HCT116 (cell line): ENCODE data around the gene LCOR. TPM values are rescaled to one million over a fixed set of nuclear protein-coding genes. Genes with fewer than 3 reads are reported as not detected.

Experiments
- ATAC-seq: fragments of 200-7000 bp; cut with Tn5 transposase; 2 replicates; pipeline ENCODE4 v1.9.1; 2020; ENCODE audit warnings: mild to moderate bottlenecking, moderate library complexity
- BruUV-seq: library from RNA; stranded (reverse); fragments of 400-500 nt; replicated peaks from 2 replicates; lab custom pipeline; 2021; lab: Mats Ljungman, UMichigan
- CTCF ChIA-PET: fragments of 300-600 bp; sonication (Branson Sonifier 250); formaldehyde crosslinking; loops from one replicate; lab custom pipeline; 2021; ENCODE audit warnings: antibody characterized with exemption; lab: Charles Lee
- POLR2A ChIA-PET: fragments of 300-600, 350-600 bp; sonication (Branson Sonifier 250); formaldehyde crosslinking; loops from one replicate; lab custom pipeline; 2021; ENCODE audit warnings: antibody characterized with exemption; lab: Charles Lee
- RAD21 ChIA-PET, 2 experiments: fragments of 300-600 bp; sonication (Branson Sonifier 250); formaldehyde crosslinking; loops; one replicate each; lab custom pipeline; 2023; ENCODE audit warnings: low total read pairs in 2 of 2; ENCODE audit not compliant: uncharacterized antibody in 2 of 2, unreplicated experiment in 2 of 2, low non-redundant PET in 1 of 2; lab: Charles Lee
- DNase-seq: peaks from one replicate; pipeline ENCODE4 v3.0.0-alpha.2; 2010; ENCODE audit warnings: low read depth, low spot score
- H2AFZ ChIP-seq: fragments of 200-600 bp; shearing (Covaris generic), sonication (generic); 2 replicates; pipeline ENCODE4 v1.6.1; 2017; ENCODE audit warnings: low read depth, mixed run types, mixed read lengths, antibody characterized with exemption, low read length; ENCODE audit not compliant: poor library complexity, severe bottlenecking
- H3K27ac ChIP-seq: 2 replicates; pipeline ENCODE4 v1.5.1; 2012; ENCODE audit warnings: low read depth, low read length
- H3K27me3 ChIP-seq: fragments of 200-600 bp; sonication (generic); 2 replicates; pipeline ENCODE4 v1.6.1; 2016; ENCODE audit warnings: mixed run types, low read length, mixed read lengths; ENCODE audit not compliant: insufficient read depth
- H3K36me3 ChIP-seq, 2 experiments: fragments of 200-500 bp in 1 of 2; fragments of 200-600 bp in 1 of 2; sonication (Bioruptor generic) in 1 of 2; sonication (generic) in 1 of 2; 2 replicates each; pipeline versions ENCODE4 v1.5.1 to v1.6.1; 2014 to 2016; ENCODE audit warnings: low read length in 2 of 2, inconsistent platforms in 1 of 2, mixed read lengths in 1 of 2, mixed run types in 1 of 2; ENCODE audit not compliant: insufficient read depth in 2 of 2, control insufficient read depth in 1 of 2
- H3K4me1 ChIP-seq, 2 experiments: fragments of 200-600 bp in 1 of 2; sonication (generic) in 1 of 2; 2 replicates each; pipeline versions ENCODE4 v1.5.1 to v1.6.1; 2012 to 2017; ENCODE audit warnings: low read length in 2 of 2, inconsistent platforms in 1 of 2, mild to moderate bottlenecking in 1 of 2, mixed read lengths in 1 of 2, mixed run types in 1 of 2, moderate library complexity in 1 of 2; ENCODE audit not compliant: insufficient read depth in 2 of 2, control insufficient read depth in 1 of 2
- H3K4me2 ChIP-seq: fragments of 200-600 bp; sonication (generic); 2 replicates; pipeline ENCODE4 v1.6.1; 2017; ENCODE audit warnings: mixed run types, low read length, mixed read lengths
- H3K4me3 ChIP-seq, 2 experiments: fragments of 200-600 bp in 1 of 2; sonication (generic) in 1 of 2; replicated peaks in 1 of 2; 2 replicates each; pipeline ENCODE4 v1.5.1; 2011 to 2016; ENCODE audit warnings: low read length in 2 of 2, control low read depth in 1 of 2, low read depth in 1 of 2, mild to moderate bottlenecking in 1 of 2, mixed read lengths in 1 of 2, mixed run types in 1 of 2
- H3K79me2 ChIP-seq: fragments of 200-600 bp; sonication (generic); 2 replicates; pipeline ENCODE4 v1.6.1; 2017; ENCODE audit warnings: mild to moderate bottlenecking, mixed run types, low read length, moderate library complexity, mixed read lengths; ENCODE audit not compliant: insufficient read depth
- H3K9ac ChIP-seq: fragments of 200-600 bp; sonication (generic); 2 replicates; pipeline ENCODE4 v1.6.1; 2016; ENCODE audit warnings: low read length, mixed read lengths
- H3K9me2 ChIP-seq: fragments of 200-600 bp; sonication (generic), shearing (Covaris generic); 2 replicates; pipeline ENCODE4 v1.6.1; 2017; ENCODE audit warnings: mixed run types, mild to moderate bottlenecking, moderate library complexity; ENCODE audit not compliant: insufficient read depth
- H3K9me3 ChIP-seq, 2 experiments: fragments of 200-500 bp in 1 of 2; fragments of 200-600 bp in 1 of 2; sonication (Bioruptor generic) in 1 of 2; sonication (generic) in 1 of 2; 2 replicates each; pipeline ENCODE4 v1.6.1; 2014 to 2017; ENCODE audit warnings: low read length in 2 of 2, mixed read lengths in 2 of 2, inconsistent platforms in 1 of 2, low read depth in 1 of 2, mild to moderate bottlenecking in 1 of 2, mixed run types in 1 of 2, moderate library complexity in 1 of 2; ENCODE audit not compliant: control insufficient read depth in 1 of 2, insufficient read depth in 1 of 2
- H4K20me1 ChIP-seq: fragments of 200-600 bp; sonication (generic), shearing (Covaris generic); 2 replicates; pipeline ENCODE4 v1.6.1; 2017; ENCODE audit warnings: mixed run types, mild to moderate bottlenecking, moderate library complexity; ENCODE audit not compliant: insufficient read depth
- ATF3 ChIP-seq: IDR thresholded peaks from 2 replicates; pipeline ENCODE4 v1.6.1; 2012
- CBX3 ChIP-seq: IDR thresholded peaks from 2 replicates; pipeline ENCODE4 v1.6.1; 2012; ENCODE audit warnings: low read depth
- CEBPB ChIP-seq: IDR thresholded peaks from 2 replicates; pipeline ENCODE4 v1.6.1; 2012; ENCODE audit warnings: low read depth
- CTCF ChIP-seq, 3 experiments: fragments of 200-600 bp in 1 of 3; sonication (generic) in 1 of 3; IDR thresholded peaks in 2 of 3; conservative IDR thresholded peaks in 1 of 3; 2 replicates each; pipeline ENCODE4 v1.5.1; 2012 to 2017; ENCODE audit warnings: low read depth in 2 of 3, low read length in 2 of 3, antibody characterized with exemption in 1 of 3, borderline replicate concordance in 1 of 3, control low read depth in 1 of 3, mild to moderate bottlenecking in 1 of 3, mixed read lengths in 1 of 3, mixed run types in 1 of 3, moderate library complexity in 1 of 3; ENCODE audit not compliant: insufficient read depth in 1 of 3
- EGR1 ChIP-seq: IDR thresholded peaks from 2 replicates; pipeline ENCODE4 v1.6.1; 2012; ENCODE audit warnings: low read depth
- EZH2 ChIP-seq: fragments of 200-600 bp; sonication (generic); IDR thresholded peaks from 2 replicates; pipeline ENCODE4 v1.6.1; 2017; ENCODE audit warnings: antibody characterized with exemption, mixed run types
- EZH2phosphoT487 ChIP-seq: fragments of 200-600 bp; IDR thresholded peaks from 2 replicates; pipeline ENCODE4 v1.6.1; 2018; ENCODE audit warnings: antibody characterized with exemption, borderline replicate concordance
- FOSL1 ChIP-seq: IDR thresholded peaks from 2 replicates; pipeline ENCODE4 v1.6.1; 2012; ENCODE audit warnings: low read depth
- JUND ChIP-seq: IDR thresholded peaks from 2 replicates; pipeline ENCODE4 v1.6.1; 2012
- POLR2AphosphoS5 ChIP-seq: IDR thresholded peaks from 2 replicates; pipeline ENCODE4 v1.6.1; 2011; ENCODE audit warnings: mild to moderate bottlenecking, low read depth, low read length, moderate library complexity
- RAD21 ChIP-seq: IDR thresholded peaks from 2 replicates; pipeline ENCODE4 v1.6.1; 2012; ENCODE audit warnings: low read depth, mild to moderate bottlenecking
- REST ChIP-seq: IDR thresholded peaks from 2 replicates; pipeline ENCODE4 v1.6.1; 2012; ENCODE audit warnings: low read depth
- SIN3A ChIP-seq: IDR thresholded peaks from 2 replicates; pipeline ENCODE4 v1.6.1; 2012; ENCODE audit warnings: low read depth
- SP1 ChIP-seq: IDR thresholded peaks from 2 replicates; pipeline ENCODE4 v1.6.1; 2012; ENCODE audit warnings: low read depth
- SRF ChIP-seq: IDR thresholded peaks from 2 replicates; pipeline ENCODE4 v1.6.1; 2012; ENCODE audit warnings: low read depth
- YY1 ChIP-seq: IDR thresholded peaks from 2 replicates; pipeline ENCODE4 v1.6.1; 2011; ENCODE audit warnings: low read length, low read depth, moderate library complexity, mild to moderate bottlenecking; ENCODE audit not compliant: insufficient replicate concordance; ENCODE audit errors: extremely low read depth
- ZBTB33 ChIP-seq: IDR thresholded peaks from 2 replicates; pipeline ENCODE4 v1.6.1; 2011; ENCODE audit warnings: mild to moderate bottlenecking, low read length, moderate library complexity; ENCODE audit not compliant: insufficient replicate concordance; ENCODE audit errors: extremely low read depth
- ZFX ChIP-seq: fragments of 450-650 bp; IDR thresholded peaks from 2 replicates; pipeline ENCODE4 v1.6.1; 2017
- ZNF274 ChIP-seq: fragments of 200-500 bp; sonication (Bioruptor generic); IDR thresholded peaks from 2 replicates; pipeline ENCODE4 v1.6.1; 2014; ENCODE audit warnings: mild to moderate bottlenecking, low read depth, low read length, inconsistent platforms
- intact Hi-C: fragments of 100-400 bp; cut with micrococcal nuclease; formaldehyde crosslinking; loops from 2 replicates; pipeline ENCODE4 v1.10.0; 2022
- total RNA-seq: library from RNA; stranded (reverse); gene quantifications from one replicate; pipeline ENCODE4 v1.2.1, GENCODE V29; 2021; ENCODE audit not compliant: unreplicated experiment
- TF ChIP-seq, protein P1 (sequence below): IDR thresholded peaks from 2 replicates; pipeline ENCODE4 v1.6.1; 2012

LCOR gene
- total RNA-seq, 1 experiment from 2014 or later, result 59.9 TPM

DNA sequence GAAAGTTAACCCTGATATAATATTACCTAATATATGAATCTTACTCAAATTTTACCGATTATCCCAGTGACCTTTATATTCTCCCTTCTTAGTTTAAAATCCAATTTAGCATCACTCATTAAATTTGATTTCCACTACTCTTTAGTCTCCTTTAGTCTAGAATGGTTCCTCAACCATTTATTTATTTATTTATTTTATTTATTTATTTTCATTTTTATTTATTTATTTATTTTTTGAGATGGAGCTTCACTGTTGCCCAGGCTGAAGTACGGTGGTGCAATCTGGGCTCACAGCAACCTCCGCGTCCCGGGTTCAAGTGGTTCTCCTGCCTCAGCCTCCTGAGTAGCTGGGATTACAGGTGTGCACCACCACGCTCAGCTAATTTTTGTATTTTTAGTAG is 92.8 kb downstream of the LCOR start:
- ChIA-PET RAD21 (no interaction called here), POLR2A (no interaction called here), CTCF (interaction anchor here (2.0 kb wide), 1 partner anchor 14 kb away, joined by 6 read pairs; no protein-coding TSS in a partner anchor)
- peaks cover 17% of the 10 kb centered on the region; the same call in 1 of the 2 replicates for H4K20me1 ChIP-seq
- no peaks in the 10 kb centered on the region for H3K4me1 ChIP-seq
- ATAC-seq (no peak), DNase-seq (no peak)
- H3K9me2 ChIP-seq, result no peaks in the 10 kb centered on the region
- H3K36me3 ChIP-seq, result no peaks in the 10 kb centered on the region
- H2AFZ ChIP-seq, result no peak overlapping the region
- no peak overlapping the region for H3K9ac ChIP-seq
- H3K9me3 ChIP-seq, result no peaks in the 10 kb centered on the region
- H3K27me3 ChIP-seq, result no peaks in the 10 kb centered on the region
- no peak overlapping the region for H3K27ac ChIP-seq
- no TSS peak for BruUV-seq
- no peak overlapping the region for H3K4me3 ChIP-seq
- intact Hi-C loops, result no loop called here
- H3K79me2 ChIP-seq, result peaks cover 29% of the 10 kb centered on the region
- no peak overlapping the region for H3K4me2 ChIP-seq
- no peak for TF ChIP-seq CBX3
- no peak for TF ChIP-seq RAD21
- TF ChIP-seq SIN3A, result no peak
- no peak for TF ChIP-seq EZH2
- TF ChIP-seq EZH2phosphoT487, result no peak
- no peak for TF ChIP-seq FOSL1
- no peak for TF ChIP-seq SP1
- TF ChIP-seq ZBTB33, result no peak
- TF ChIP-seq, protein P1, sequence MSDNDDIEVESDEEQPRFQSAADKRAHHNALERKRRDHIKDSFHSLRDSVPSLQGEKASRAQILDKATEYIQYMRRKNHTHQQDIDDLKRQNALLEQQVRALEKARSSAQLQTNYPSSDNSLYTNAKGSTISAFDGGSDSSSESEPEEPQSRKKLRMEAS, result no peak
- TF ChIP-seq POLR2AphosphoS5, result no peak
- TF ChIP-seq ATF3, result no peak
- no peak for TF ChIP-seq ZFX
- no peak for TF ChIP-seq YY1
- TF ChIP-seq CTCF (IDR thresholded peaks at IDR 0.05 in 2 of 3, conservative IDR thresholded peaks at IDR 0.05 in 1 of 3; ENCODE audit: borderline replicate concordance in 1 of 3, insufficient read depth in 1 of 3, low read depth in 2 of 3, low read length in 2 of 3), result no peak
- no peak for TF ChIP-seq REST
- no peak for TF ChIP-seq CEBPB
- no peak for TF ChIP-seq EGR1
- TF ChIP-seq ZNF274, result no peak
- TF ChIP-seq JUND, result no peak
- TF ChIP-seq SRF, result no peak
